Activated CD8-positive, alpha-beta T cell treated with anti-CD3 and anti-CD28 coated beads for 36 hours (primary cell): Measurements from ENCODE around the gene NFAM1. TPM values are rescaled to one million over a fixed set of nuclear protein-coding genes. Genes with fewer than 3 reads are reported as not detected.

Source experiments
- ATAC-seq: fragments of 200-7000 bp; cut with Tn5 transposase; one replicate; pipeline ENCODE4 v1.10.0; 2021; ENCODE audit warnings: mild to moderate bottlenecking, moderate library complexity
- CTCF ChIA-PET: fragments of 350-600 bp; sonication (Branson Sonifier 250); formaldehyde crosslinking; loops from one replicate; lab custom pipeline; 2021; ENCODE audit warnings: antibody characterized with exemption; lab: Charles Lee
- POLR2A ChIA-PET: fragments of 350-600 bp; sonication (Branson Sonifier 250); formaldehyde crosslinking; loops from one replicate; lab custom pipeline; 2021; ENCODE audit warnings: antibody characterized with exemption; lab: Charles Lee
- DNase-seq: peaks from one replicate; pipeline ENCODE4 v3.0.0-alpha.2; 2020
- H3K27ac Mint-ChIP-seq: one replicate; pipeline ENCODE4 v1.8.0; 2021; ENCODE audit warnings: mild to moderate bottlenecking, mixed read lengths
- H3K27me3 Mint-ChIP-seq: one replicate; pipeline ENCODE4 v1.8.0; 2021; ENCODE audit warnings: mixed read lengths
- H3K36me3 Mint-ChIP-seq: one replicate; pipeline ENCODE4 v1.8.0; 2021; ENCODE audit warnings: low read depth, mixed read lengths
- H3K4me1 Mint-ChIP-seq: one replicate; pipeline ENCODE4 v1.8.0; 2021; ENCODE audit warnings: low read depth, mixed read lengths
- H3K4me3 Mint-ChIP-seq: one replicate; pipeline ENCODE4 v1.8.0; 2021; ENCODE audit warnings: mild to moderate bottlenecking, moderate library complexity, mixed read lengths
- H3K9me3 Mint-ChIP-seq: one replicate; pipeline ENCODE4 v1.8.0; 2021; ENCODE audit warnings: mixed read lengths
- intact Hi-C: fragments of 100-400 bp; cut with micrococcal nuclease; formaldehyde crosslinking; loops from one replicate; pipeline ENCODE4 v1.10.0; 2022
- total RNA-seq, 2 experiments: library from RNA; stranded (reverse); gene quantifications; one replicate each; pipeline ENCODE4 v1.2.3, GENCODE V29; 2021
- TF ChIP-seq, protein P1 (sequence below): fragments of 200-600 bp; IDR thresholded peaks from one replicate; pipeline ENCODE4 v1.8.0; 2022; ENCODE audit warnings: antibody characterized with exemption, mild to moderate bottlenecking

The NFAM1 gene
- total RNA-seq, 2 experiments from 2014 or later = 0.16 TPM; not detected in 1

DNA sequence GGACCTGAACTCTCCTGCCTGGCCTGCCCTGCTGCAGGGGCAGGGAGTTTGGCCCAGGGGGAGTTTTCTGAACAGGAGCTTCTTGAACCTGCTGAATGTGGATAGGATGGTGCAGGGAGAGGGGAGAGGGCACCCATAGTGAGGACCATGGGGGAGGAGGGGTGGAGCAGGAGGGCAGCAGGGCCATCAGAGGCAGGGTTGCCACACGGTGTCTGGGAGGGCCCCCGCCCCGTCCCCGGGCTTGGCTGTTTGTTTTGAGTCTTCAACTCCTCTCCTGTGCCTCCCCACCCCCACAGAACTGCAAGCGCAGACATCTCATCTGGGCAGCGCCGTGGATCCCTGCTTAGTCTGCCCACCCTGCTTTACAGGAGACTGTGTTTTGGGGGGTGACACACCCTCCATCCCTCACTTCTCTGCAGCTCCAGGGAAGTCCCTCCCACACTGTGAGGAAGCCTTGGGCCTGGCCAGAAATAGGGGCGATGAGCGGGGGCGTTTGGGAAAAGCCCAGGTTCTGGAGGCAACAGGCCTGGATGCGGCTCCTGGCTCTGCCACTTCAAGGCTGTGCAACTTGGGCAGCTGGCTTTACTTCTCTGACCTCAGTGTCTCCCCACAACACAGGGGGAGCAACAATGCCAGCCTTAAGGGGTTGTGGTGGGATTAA is 14.4 kb downstream of the NFAM1 start:
- Mint-ChIP-seq H3K4me1 (peaks cover 2% of the 10 kb centered on the region), H3K27me3 (no peaks in the 10 kb centered on the region), H3K36me3 (no peaks in the 10 kb centered on the region), H3K27ac (no peak overlapping the region), H3K4me3 (no peak overlapping the region), H3K9me3 (no peaks in the 10 kb centered on the region)
- intact Hi-C loops = no loop called here
- POLR2A ChIA-PET = no interaction called here
- TF ChIP-seq, protein P1, sequence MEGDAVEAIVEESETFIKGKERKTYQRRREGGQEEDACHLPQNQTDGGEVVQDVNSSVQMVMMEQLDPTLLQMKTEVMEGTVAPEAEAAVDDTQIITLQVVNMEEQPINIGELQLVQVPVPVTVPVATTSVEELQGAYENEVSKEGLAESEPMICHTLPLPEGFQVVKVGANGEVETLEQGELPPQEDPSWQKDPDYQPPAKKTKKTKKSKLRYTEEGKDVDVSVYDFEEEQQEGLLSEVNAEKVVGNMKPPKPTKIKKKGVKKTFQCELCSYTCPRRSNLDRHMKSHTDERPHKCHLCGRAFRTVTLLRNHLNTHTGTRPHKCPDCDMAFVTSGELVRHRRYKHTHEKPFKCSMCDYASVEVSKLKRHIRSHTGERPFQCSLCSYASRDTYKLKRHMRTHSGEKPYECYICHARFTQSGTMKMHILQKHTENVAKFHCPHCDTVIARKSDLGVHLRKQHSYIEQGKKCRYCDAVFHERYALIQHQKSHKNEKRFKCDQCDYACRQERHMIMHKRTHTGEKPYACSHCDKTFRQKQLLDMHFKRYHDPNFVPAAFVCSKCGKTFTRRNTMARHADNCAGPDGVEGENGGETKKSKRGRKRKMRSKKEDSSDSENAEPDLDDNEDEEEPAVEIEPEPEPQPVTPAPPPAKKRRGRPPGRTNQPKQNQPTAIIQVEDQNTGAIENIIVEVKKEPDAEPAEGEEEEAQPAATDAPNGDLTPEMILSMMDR = no peak
- ATAC-seq (no peak), DNase-seq (no peak)
- CTCF ChIA-PET = interaction anchor here (0.9 kb wide), 1 partner anchor 20 kb away, joined by 3 read pairs; no protein-coding TSS in a partner anchor

DNA sequence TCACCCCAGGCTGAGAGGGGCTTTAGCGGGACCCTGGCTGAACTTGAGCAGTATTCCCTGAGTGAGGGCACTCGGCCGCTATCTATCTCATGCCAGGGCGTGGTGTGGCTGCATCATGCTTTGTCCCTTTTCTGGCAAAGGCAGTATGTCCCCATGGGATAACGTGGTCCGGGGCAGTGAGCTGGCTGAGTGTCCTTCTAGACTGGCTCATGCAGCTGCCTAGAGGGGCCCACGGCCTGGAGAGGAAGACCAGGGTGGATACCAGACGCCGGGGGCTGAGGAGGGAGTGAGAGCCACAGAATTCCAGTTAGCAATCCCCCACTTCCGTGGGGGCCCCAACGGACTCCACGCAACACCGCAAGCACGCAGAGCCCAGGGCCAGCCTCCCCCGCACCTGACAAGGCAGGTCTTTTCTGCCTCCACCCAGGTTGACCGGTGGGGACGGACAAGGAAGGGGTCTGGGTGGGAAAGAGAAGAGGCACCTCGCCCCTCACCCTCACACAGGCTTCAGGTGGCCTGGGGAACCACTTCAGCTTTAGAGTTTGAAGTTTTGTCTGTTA is 15.5 kb downstream of the NFAM1 start:
- Mint-ChIP-seq H3K4me1 (peaks cover 2% of the 10 kb centered on the region), H3K9me3 (no peaks in the 10 kb centered on the region), H3K4me3 (no peak overlapping the region), H3K36me3 (no peaks in the 10 kb centered on the region), H3K27me3 (no peaks in the 10 kb centered on the region), H3K27ac (no peak overlapping the region)
- ATAC-seq (no peak), DNase-seq (no peak)
- CTCF ChIA-PET = interaction anchor here (1.0 kb wide), 1 partner anchor 27 kb away, joined by 3 read pairs; no protein-coding TSS in a partner anchor
- POLR2A ChIA-PET = no interaction called here
- TF ChIP-seq, protein P1 = no peak
- intact Hi-C loops = no loop called here

DNA sequence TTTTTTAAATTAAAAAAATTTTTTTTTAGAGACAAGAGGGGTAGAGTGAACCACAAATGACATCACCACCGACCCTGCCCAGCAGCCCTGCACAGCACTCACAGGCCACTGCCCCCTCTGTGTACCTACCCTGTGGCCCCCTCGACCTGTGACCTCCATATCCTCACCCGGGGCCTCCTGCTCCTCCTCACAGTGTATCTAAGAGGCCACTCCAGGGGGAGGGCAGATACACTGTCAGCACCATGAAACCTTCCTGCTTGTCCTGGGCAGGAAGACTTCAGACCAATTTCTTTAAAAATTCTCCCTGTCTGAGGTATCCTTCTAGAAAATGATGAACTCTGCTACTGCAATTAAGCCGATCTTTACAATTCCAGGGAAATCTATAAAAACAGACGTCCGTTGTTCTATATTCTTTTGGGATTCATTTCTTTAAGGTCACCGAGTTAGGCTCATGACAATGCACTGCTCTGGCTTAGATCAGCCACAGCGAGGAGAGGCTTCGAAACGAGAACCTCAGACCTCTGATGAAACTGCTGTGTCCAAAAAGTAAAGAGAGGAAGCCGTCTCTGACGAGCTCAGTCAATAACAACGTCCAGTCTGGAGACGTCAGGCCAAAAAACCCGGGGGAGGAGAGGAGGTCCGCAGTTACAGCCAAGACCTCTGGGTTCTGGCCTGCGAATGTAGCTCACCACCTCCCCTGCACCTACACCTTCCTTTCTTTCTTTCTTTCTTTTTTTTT is 17.5 kb downstream of the NFAM1 start:
- CTCF ChIA-PET = no interaction called here
- intact Hi-C loops = no loop called here
- no peaks in the 10 kb centered on the region for H3K27me3 Mint-ChIP-seq
- TF ChIP-seq, protein P1 = no peak
- no peaks in the 10 kb centered on the region for H3K36me3 Mint-ChIP-seq
- no peak overlapping the region for H3K4me3 Mint-ChIP-seq
- no peaks in the 10 kb centered on the region for H3K4me1 Mint-ChIP-seq
- H3K27ac Mint-ChIP-seq = no peak overlapping the region
- ATAC-seq (no peak), DNase-seq (no peak)
- no peaks in the 10 kb centered on the region for H3K9me3 Mint-ChIP-seq
- POLR2A ChIA-PET = no interaction called here

DNA sequence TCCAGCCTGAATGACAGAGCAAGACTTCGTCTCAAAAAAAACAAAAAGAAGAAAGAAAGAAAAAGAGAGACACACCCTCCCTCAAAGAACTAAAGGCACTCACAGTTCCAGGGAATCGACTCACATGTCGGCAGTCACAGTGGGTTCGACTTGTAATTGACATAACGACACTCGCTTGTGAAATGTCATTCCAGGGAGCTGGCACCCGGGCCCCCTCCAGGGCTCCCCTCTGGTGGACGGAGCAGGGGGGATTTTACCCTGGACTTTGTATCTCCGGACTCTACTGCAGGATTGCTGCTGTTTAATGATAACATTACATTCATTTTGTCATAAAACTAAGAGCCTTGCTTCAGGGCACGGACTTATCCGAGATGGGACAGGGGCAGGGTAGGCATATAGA is 18.2 kb downstream of the NFAM1 start:
- intact Hi-C loops = no loop called here
- ChIA-PET CTCF (no interaction called here), POLR2A (no interaction called here)
- TF ChIP-seq, protein P1 = no peak
- H3K4me3 Mint-ChIP-seq = no peak overlapping the region
- no peak for DNase-seq
- H3K27me3 Mint-ChIP-seq = no peaks in the 10 kb centered on the region
- no peak overlapping the region for H3K27ac Mint-ChIP-seq
- no peak for ATAC-seq
- no peaks in the 10 kb centered on the region for H3K4me1 Mint-ChIP-seq
- H3K9me3 Mint-ChIP-seq = no peaks in the 10 kb centered on the region
- no peaks in the 10 kb centered on the region for H3K36me3 Mint-ChIP-seq
